ENCODE results near the gene MATCAP1. TPM values are rescaled to one million over a fixed set of nuclear protein-coding genes. Genes with fewer than 3 reads are reported as not detected.

Gene MATCAP1
- total RNA-seq, 5 donors from 2014 or later (not counting 1 experiment from before 2014, with no cell fraction given), result 11.3 to 16.5 (median 14.8) TPM

DNA sequence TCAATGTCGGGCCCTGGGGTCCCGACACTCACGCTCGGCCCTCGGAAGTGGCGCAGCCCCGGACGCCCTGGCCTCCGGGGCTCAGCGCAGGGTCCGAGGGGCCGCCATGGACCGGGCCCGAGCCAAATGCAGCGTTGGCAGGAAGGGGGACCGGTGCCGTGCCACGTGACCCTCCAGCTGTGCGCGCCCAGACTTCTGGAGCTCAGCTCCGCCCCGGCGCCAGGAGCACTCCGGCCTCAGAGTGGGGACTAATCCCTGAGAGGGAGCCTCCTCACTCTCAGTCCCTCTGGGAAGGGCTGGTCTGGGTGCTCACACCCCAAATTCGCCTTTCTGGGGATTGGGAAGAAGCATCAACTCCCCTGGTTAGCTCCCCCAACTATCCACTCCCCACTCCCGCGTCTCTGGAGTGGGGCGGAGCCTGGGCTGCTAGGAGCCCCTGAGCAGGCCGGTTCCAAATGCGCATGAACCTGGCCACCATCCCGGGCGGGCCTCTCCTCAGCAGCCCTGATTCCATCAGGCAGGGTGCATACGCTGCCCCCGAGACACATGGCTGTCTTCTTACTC lies 32.8 kb downstream of the MATCAP1 start, which contains the start of gene B3GNT9:
Gene B3GNT9, minus strand, starts transcription at position 166 of the 564 bp plus-strand sequence. CDS start 513 bp downstream, outside the sequence.
- H3K9me3 ChIP-seq, result no peaks in the 10 kb centered on the region
- H3K36me3 ChIP-seq (ENCODE audit: control insufficient read depth in 2 of 2, extremely low read depth in 1 of 2, insufficient read depth in 1 of 2, low read length in 1 of 2), result peaks cover 0 to 11% of the 10 kb centered on the region in 2 donors
- ChIA-PET POLR2A (interaction anchor here in 1 of 2 donors (0.6 to 0.7 kb wide), 2 partner anchors 85 to 261 kb away, joined by 5 to 9 read pairs; no protein-coding TSS in a partner anchor), CTCF (interaction anchor here in 1 of 2 donors (1.0 kb wide), 1 partner anchor 24 kb away, joined by 3 read pairs; no protein-coding TSS in a partner anchor)
- Mint-ChIP-seq H3K4me3 (peak within 1 kb of the TSS; percentile 71 to 79 (median 76)), H3K9me3 (no peaks in the 10 kb centered on the region), H3K4me1 (peaks cover 31 to 33% (median 32%) of the 10 kb centered on the region in 3 donors), H3K36me3 (peaks cover 27% of the 10 kb centered on the region), H3K27me3 (peaks cover 3 to 5% of the 10 kb centered on the region in 2 donors), H3K27ac (peak within 1 kb of the TSS; percentile 57 to 61)
- peak; percentile 29 to 46 (median 38) for ATAC-seq (replicated peaks in 1 of 4)
- H3K27me3 ChIP-seq (replicated peaks in 1 of 2; ENCODE audit: control insufficient read depth in 2 of 2, extremely low read depth in 1 of 2, insufficient read depth in 2 of 2, low read length in 1 of 2), result peaks cover 0 to 22% of the 10 kb centered on the region in 2 experiments
- H3K4me3 ChIP-seq (ENCODE audit: control insufficient read depth in 1 of 2, extremely low read depth in 1 of 2, low read length in 1 of 2), result peak within 1 kb of the TSS; percentile 11 to 57
- H3K4me1 ChIP-seq (ENCODE audit: control insufficient read depth in 1 of 2, extremely low read depth in 1 of 2, insufficient read depth in 2 of 2, low read length in 2 of 2), result peaks cover 2 to 42% of the 10 kb centered on the region in 2 experiments
- 8% methylated on average over 33 of the region's 34 CpGs for WGBS (ENCODE audit: insufficient coverage)
- peak in 2 of 35 experiments; percentile 25 to 43 for DNase-seq
- H3K27ac ChIP-seq (ENCODE audit: low read length), result no peak within 1 kb of the TSS

DNA sequence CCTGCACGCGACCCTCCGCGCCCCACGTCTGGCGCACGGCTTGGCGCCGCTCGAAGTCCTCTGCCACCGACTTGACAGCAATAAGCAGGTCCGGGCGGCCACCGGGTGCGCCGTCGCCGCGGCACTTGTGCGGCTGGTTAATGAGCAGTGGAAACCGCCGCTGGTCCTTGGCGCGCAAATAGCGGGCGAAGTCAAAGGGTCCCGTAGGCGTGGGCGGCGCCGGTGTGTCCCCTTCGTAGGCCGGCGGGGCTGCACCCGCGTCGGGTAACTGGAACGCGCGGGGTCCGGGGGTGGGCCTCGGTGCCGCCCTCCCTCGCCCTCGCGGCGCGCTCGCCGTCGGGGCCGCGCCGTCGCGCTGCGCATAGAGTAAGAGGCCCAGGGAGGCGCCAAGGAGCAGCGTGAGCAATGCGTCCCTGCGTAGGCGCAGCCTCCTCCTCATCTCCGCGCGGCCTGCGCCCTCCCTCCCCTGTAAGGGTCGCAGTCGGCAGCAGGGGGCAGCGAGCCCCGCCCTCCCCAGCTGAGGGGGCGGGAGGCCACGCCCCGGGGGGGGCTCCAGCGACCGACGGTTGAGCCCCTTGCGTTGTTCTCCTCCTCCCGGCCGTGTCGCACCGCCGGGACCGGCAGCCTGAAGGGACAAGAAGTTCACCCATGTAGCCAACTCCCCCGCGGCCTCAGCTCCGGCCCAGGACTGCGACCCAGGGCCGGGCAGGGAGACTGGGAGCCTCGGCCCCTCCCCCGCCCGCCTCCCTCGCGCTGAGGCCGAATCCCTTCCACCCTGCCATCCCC lies 33.5 kb downstream of the MATCAP1 start:
- Mint-ChIP-seq H3K9me3 (no peaks in the 10 kb centered on the region), H3K27ac (no peak overlapping the region), H3K27me3 (peaks cover 3 to 5% of the 10 kb centered on the region in 2 donors), H3K36me3 (peaks cover 32% of the 10 kb centered on the region), H3K4me1 (peaks cover 28 to 29% (median 28%) of the 10 kb centered on the region in 3 donors), H3K4me3 (peak overlapping the region; percentile 71 to 79 (median 76))
- peaks cover 0 to 22% of the 10 kb centered on the region in 2 experiments for H3K27me3 ChIP-seq (replicated peaks in 1 of 2; ENCODE audit: control insufficient read depth in 2 of 2, extremely low read depth in 1 of 2, insufficient read depth in 2 of 2, low read length in 1 of 2)
- peaks cover 2 to 35% of the 10 kb centered on the region in 2 experiments for H3K4me1 ChIP-seq (ENCODE audit: control insufficient read depth in 1 of 2, extremely low read depth in 1 of 2, insufficient read depth in 2 of 2, low read length in 2 of 2)
- ChIA-PET CTCF (interaction anchor here (0.5 to 1.0 kb wide), 2 partner anchors 24 to 192 kb away, joined by 3 to 7 read pairs; no protein-coding TSS in a partner anchor), POLR2A (interaction anchor here in 1 of 2 donors (0.6 to 0.7 kb wide), 3 partner anchors 84 to 499 kb away, joined by 4 to 9 read pairs (median 5); no protein-coding TSS in a partner anchor)
- no peaks in the 10 kb centered on the region for H3K9me3 ChIP-seq
- no peak overlapping the region for H3K27ac ChIP-seq (ENCODE audit: low read length)
- ATAC-seq (replicated peaks in 1 of 4), result peak; percentile 57 to 66 (median 64)
- peaks cover 2 to 18% of the 10 kb centered on the region in 2 donors for H3K36me3 ChIP-seq (ENCODE audit: control insufficient read depth in 2 of 2, extremely low read depth in 1 of 2, insufficient read depth in 1 of 2, low read length in 1 of 2)
- peak overlapping the region; percentile 11 to 57 for H3K4me3 ChIP-seq (ENCODE audit: control insufficient read depth in 1 of 2, extremely low read depth in 1 of 2, low read length in 1 of 2)
- peak in 3 of 35 experiments; percentile 37 to 53 (median 37) for DNase-seq
- WGBS (ENCODE audit: insufficient coverage), result 11% methylated on average over 88 of the region's 94 CpGs

DNA sequence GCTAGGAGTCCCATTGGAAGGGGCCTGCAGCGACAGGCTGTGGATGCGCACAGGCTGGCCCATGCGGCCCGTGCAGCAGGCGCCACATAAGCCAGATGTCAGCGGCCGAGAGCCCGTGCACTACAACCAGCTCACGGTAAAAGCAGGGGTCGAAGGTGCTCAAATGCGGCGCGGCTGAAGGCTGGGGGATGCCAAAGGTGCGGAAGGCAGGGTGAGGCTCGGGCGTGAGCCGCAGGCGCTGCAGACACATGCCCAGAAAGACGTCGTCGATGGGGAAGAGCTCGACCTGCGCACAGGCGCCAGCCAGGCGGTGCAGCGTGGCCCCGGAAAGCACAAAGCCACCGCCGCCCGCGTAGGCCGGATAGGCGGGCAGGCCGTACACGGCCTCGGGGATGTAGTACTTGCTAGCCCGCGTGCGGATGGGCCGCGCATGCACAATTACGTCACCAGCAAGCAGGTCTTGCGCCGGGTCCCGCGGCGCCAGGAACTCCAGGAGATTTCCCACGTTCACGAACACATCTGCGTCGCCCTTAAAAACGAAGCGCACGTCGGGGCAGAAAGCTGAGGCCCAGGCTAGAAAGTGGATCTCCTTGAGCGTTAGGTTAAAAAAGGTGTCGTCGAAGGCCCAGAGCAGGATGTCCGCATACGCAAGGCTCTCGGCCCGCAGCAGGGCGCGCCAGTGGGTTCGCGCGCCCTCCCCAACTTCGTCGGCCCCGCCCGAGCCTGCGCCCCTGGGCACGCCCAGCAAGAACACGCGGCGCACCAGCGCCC lies 34.3 kb downstream of the MATCAP1 start:
- Histone ChIP-seq H3K9me3 (no peaks in the 10 kb centered on the region), H3K27ac (ENCODE audit: low read length) (no peak overlapping the region), H3K27me3 (replicated peaks in 1 of 2; ENCODE audit: control insufficient read depth in 2 of 2, extremely low read depth in 1 of 2, insufficient read depth in 2 of 2, low read length in 1 of 2) (peaks cover 0 to 22% of the 10 kb centered on the region in 2 experiments), H3K36me3 (ENCODE audit: control insufficient read depth in 2 of 2, extremely low read depth in 1 of 2, insufficient read depth in 1 of 2, low read length in 1 of 2) (peaks cover 4 to 26% of the 10 kb centered on the region in 2 donors), H3K4me3 (ENCODE audit: control insufficient read depth in 1 of 2, extremely low read depth in 1 of 2, low read length in 1 of 2) (no peak overlapping the region), H3K4me1 (ENCODE audit: control insufficient read depth in 1 of 2, extremely low read depth in 1 of 2, insufficient read depth in 2 of 2, low read length in 2 of 2) (peaks cover 0 to 27% of the 10 kb centered on the region in 2 experiments)
- CTCF ChIA-PET, result no interaction called here
- Mint-ChIP-seq H3K27me3 (peaks cover 3 to 5% of the 10 kb centered on the region in 2 donors), H3K4me1 (peaks cover 26 to 28% (median 27%) of the 10 kb centered on the region in 3 donors), H3K27ac (peak overlapping the region in 1 of 2 donors; percentile 23), H3K36me3 (peaks cover 38% of the 10 kb centered on the region), H3K9me3 (no peaks in the 10 kb centered on the region), H3K4me3 (peak overlapping the region; percentile 34 to 79 (median 39))
- ATAC-seq (replicated peaks in 1 of 4) (no peak), DNase-seq (no peak)
- POLR2A ChIA-PET, result interaction anchor here in 1 of 2 donors (0.6 kb wide), 1 partner anchor 28 kb away, joined by 5 read pairs; no protein-coding TSS in a partner anchor
- 83% methylated on average over 77 of the region's 77 CpGs for WGBS (ENCODE audit: insufficient coverage)

DNA sequence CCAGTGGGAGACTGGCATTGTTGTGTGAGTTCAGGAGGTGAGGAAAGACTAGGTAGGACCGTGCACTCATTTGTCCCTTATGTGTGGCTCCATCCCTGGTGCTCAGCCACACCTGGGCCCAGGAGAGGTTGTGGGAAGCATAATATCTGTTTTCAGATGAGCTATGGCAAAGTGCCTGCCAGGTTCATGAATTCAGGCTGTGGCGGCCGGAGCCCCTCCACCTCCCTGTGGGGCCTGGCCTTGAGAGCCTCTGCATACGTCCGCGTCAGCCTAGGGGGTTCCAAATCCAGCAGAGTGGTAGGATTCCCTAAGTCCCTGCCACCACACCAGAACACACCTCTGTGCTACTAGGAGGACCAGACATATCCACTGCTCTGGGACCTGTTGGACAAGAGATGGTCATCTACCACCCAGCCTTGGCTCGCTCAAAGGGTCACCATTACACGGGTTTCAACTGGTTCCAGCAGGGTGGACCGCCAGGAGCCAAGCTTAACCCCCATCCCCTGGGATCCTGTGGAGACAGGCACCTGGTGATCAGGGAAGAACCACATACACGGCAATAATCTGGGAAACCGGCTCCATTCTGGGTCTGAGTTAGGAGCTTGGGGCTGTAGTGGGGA lies 35.0 kb downstream of the MATCAP1 start:
- H3K9me3 Mint-ChIP-seq, result no peaks in the 10 kb centered on the region
- H3K27ac ChIP-seq (ENCODE audit: low read length), result no peak overlapping the region
- WGBS (ENCODE audit: insufficient coverage), result 96% methylated on average over 8 of the region's 11 CpGs
- peaks cover 0 to 24% of the 10 kb centered on the region in 2 experiments for H3K4me1 ChIP-seq (ENCODE audit: control insufficient read depth in 1 of 2, extremely low read depth in 1 of 2, insufficient read depth in 2 of 2, low read length in 2 of 2)
- H3K27me3 ChIP-seq (replicated peaks in 1 of 2; ENCODE audit: control insufficient read depth in 2 of 2, extremely low read depth in 1 of 2, insufficient read depth in 2 of 2, low read length in 1 of 2), result peaks cover 0 to 22% of the 10 kb centered on the region in 2 experiments
- H3K36me3 ChIP-seq (ENCODE audit: control insufficient read depth in 2 of 2, extremely low read depth in 1 of 2, insufficient read depth in 1 of 2, low read length in 1 of 2), result peaks cover 4 to 29% of the 10 kb centered on the region in 2 donors
- H3K27me3 Mint-ChIP-seq, result peaks cover 3 to 5% of the 10 kb centered on the region in 2 donors
- ChIA-PET POLR2A (interaction anchor here in 1 of 2 donors (0.6 kb wide), 1 partner anchor 28 kb away, joined by 5 read pairs; no protein-coding TSS in a partner anchor), CTCF (no interaction called here)
- H3K27ac Mint-ChIP-seq, result peak overlapping the region in 1 of 2 donors; percentile 23
- H3K4me3 Mint-ChIP-seq, result peak overlapping the region; percentile 31 to 65 (median 34)
- DNase-seq (no peak), ATAC-seq (replicated peaks in 1 of 4) (no peak)
- no peak overlapping the region for H3K4me3 ChIP-seq (ENCODE audit: control insufficient read depth in 1 of 2, extremely low read depth in 1 of 2, low read length in 1 of 2)
- H3K36me3 Mint-ChIP-seq, result peaks cover 44% of the 10 kb centered on the region
- H3K9me3 ChIP-seq, result no peaks in the 10 kb centered on the region
- peaks cover 21 to 23% (median 21%) of the 10 kb centered on the region in 3 donors for H3K4me1 Mint-ChIP-seq

DNA sequence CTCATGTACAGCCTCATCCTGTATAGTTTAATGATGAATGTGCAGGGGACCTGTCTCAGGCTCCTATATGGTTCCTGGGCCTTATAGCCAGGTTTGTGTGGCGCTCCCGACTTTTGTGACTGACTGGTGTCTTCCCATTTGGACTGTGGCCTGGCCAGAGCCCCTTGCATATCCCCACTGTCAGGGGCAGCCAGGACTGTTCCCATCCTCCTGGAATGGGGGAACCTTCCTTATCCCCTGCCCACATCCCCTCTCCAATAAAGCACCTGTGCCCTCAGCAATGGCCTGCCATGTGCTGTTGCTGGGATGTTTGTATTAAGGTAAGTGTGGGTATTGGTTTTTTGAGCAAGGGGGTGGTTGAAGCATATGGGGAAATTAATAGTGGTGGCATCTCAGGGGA lies 35.5 kb downstream of the MATCAP1 start:
- Mint-ChIP-seq H3K27me3 (peaks cover 3 to 5% of the 10 kb centered on the region in 2 donors), H3K9me3 (no peaks in the 10 kb centered on the region), H3K4me1 (peaks cover 17 to 19% (median 19%) of the 10 kb centered on the region in 3 donors), H3K4me3 (peak overlapping the region in 2 of 3 donors; percentile 31 to 65), H3K27ac (no peak overlapping the region), H3K36me3 (peaks cover 47% of the 10 kb centered on the region)
- Histone ChIP-seq H3K27ac (ENCODE audit: low read length) (no peak overlapping the region), H3K4me1 (ENCODE audit: control insufficient read depth in 1 of 2, extremely low read depth in 1 of 2, insufficient read depth in 2 of 2, low read length in 2 of 2) (peaks cover 0 to 24% of the 10 kb centered on the region in 2 experiments), H3K27me3 (replicated peaks in 1 of 2; ENCODE audit: control insufficient read depth in 2 of 2, extremely low read depth in 1 of 2, insufficient read depth in 2 of 2, low read length in 1 of 2) (peaks cover 0 to 22% of the 10 kb centered on the region in 2 experiments), H3K9me3 (no peaks in the 10 kb centered on the region), H3K4me3 (ENCODE audit: control insufficient read depth in 1 of 2, extremely low read depth in 1 of 2, low read length in 1 of 2) (no peak overlapping the region), H3K36me3 (ENCODE audit: control insufficient read depth in 2 of 2, extremely low read depth in 1 of 2, insufficient read depth in 1 of 2, low read length in 1 of 2) (peaks cover 4 to 32% of the 10 kb centered on the region in 2 donors)
- WGBS (ENCODE audit: insufficient coverage), result 90% methylated on average over 2 of the region's 2 CpGs
- ATAC-seq (replicated peaks in 1 of 4) (no peak), DNase-seq (no peak)
- CTCF ChIA-PET, result no interaction called here
- POLR2A ChIA-PET, result no interaction called here

Data from T-cell (primary cell).